ENCODE measurements around the gene ARID3A.

Gene ARID3A

GRCh38 chr19:929891-930258 lies 4.0 kb downstream of the ARID3A start:
- Histone ChIP-seq H3F3A (ENCODE audit: insufficient read depth, low read length) (peaks cover 9% of the 10 kb centered on the region; the same call in 1 of the 2 replicates), H3K9me2 (replicated peaks; ENCODE audit: insufficient read depth, low read length) (no peaks in the 10 kb centered on the region), H3K4me3 (ENCODE audit: low read length) (no peak overlapping the region), H3K9me3 (replicated peaks; ENCODE audit: insufficient read depth, low read length) (no peaks in the 10 kb centered on the region), H2AFZ (ENCODE audit: low read length) (no peak overlapping the region), H3K9ac (ENCODE audit: low read length) (no peak overlapping the region), H3K27ac (ENCODE audit: low read length) (no peak overlapping the region), H3K79me2 (ENCODE audit: low read length) (peaks cover 51% of the 10 kb centered on the region), H3K4me2 (ENCODE audit: low read depth, low read length) (no peak overlapping the region), H3K36me3 (replicated peaks; ENCODE audit: insufficient read depth, low read length) (no peaks in the 10 kb centered on the region), H4K20me1 (ENCODE audit: insufficient read depth, low read length) (no peaks in the 10 kb centered on the region), H3K4me1 (ENCODE audit: low read length) (no peaks in the 10 kb centered on the region), H3K27me3 (replicated peaks; ENCODE audit: insufficient read depth, low read length) (no peaks in the 10 kb centered on the region)
- no peak for DNase-seq
- TF ChIP-seq CTCF (IDR thresholded peaks at IDR 0.05; ENCODE audit: low read length) (no peak), EZH2phosphoT487 (IDR thresholded peaks at IDR 0.05; ENCODE audit: low read length) (no peak), EZH2 (optimal IDR thresholded peaks at IDR 0.05; ENCODE audit: low read depth, low read length) (no peak)

- Histone ChIP-seq H3K27ac (ENCODE audit: low read length) (no peak overlapping the region), H3K79me2 (ENCODE audit: low read length) (peaks cover 46% of the 10 kb centered on the region), H3K4me2 (ENCODE audit: low read depth, low read length) (no peak overlapping the region)
Observed at GRCh38 chr19:931860-932647, 6.2 kb downstream of the ARID3A start.

GRCh38 chr19:932648-933552 lies 7.1 kb downstream of the ARID3A start:
- Histone ChIP-seq H3K4me2 (ENCODE audit: low read depth, low read length) (no peak overlapping the region), H3K79me2 (ENCODE audit: low read length) (peaks cover 43% of the 10 kb centered on the region), H3K9ac (ENCODE audit: low read length) (no peak overlapping the region), H3K36me3 (replicated peaks; ENCODE audit: insufficient read depth, low read length) (no peaks in the 10 kb centered on the region), H4K20me1 (ENCODE audit: insufficient read depth, low read length) (no peaks in the 10 kb centered on the region), H3K27me3 (replicated peaks; ENCODE audit: insufficient read depth, low read length) (no peaks in the 10 kb centered on the region), H3F3A (ENCODE audit: insufficient read depth, low read length) (no peaks in the 10 kb centered on the region), H3K4me1 (ENCODE audit: low read length) (no peaks in the 10 kb centered on the region), H2AFZ (ENCODE audit: low read length) (no peak overlapping the region), H3K27ac (ENCODE audit: low read length) (no peak overlapping the region), H3K9me3 (replicated peaks; ENCODE audit: insufficient read depth, low read length) (no peaks in the 10 kb centered on the region), H3K4me3 (ENCODE audit: low read length) (no peak overlapping the region), H3K9me2 (replicated peaks; ENCODE audit: insufficient read depth, low read length) (no peaks in the 10 kb centered on the region)
- TF ChIP-seq EZH2 (optimal IDR thresholded peaks at IDR 0.05; ENCODE audit: low read depth, low read length), result no peak
- TF ChIP-seq CTCF (IDR thresholded peaks at IDR 0.05; ENCODE audit: low read length), result no peak
- TF ChIP-seq EZH2phosphoT487 (IDR thresholded peaks at IDR 0.05; ENCODE audit: low read length), result no peak
- DNase-seq, result no peak

More at GRCh38 chr19:931860-932647, 6.2 kb downstream of the ARID3A start:
- H2AFZ ChIP-seq (ENCODE audit: low read length), result no peak overlapping the region
- H3K27me3 ChIP-seq (replicated peaks; ENCODE audit: insufficient read depth, low read length), result no peaks in the 10 kb centered on the region
- no peaks in the 10 kb centered on the region for H4K20me1 ChIP-seq (ENCODE audit: insufficient read depth, low read length)
- H3K9ac ChIP-seq (ENCODE audit: low read length), result no peak overlapping the region
- H3F3A ChIP-seq (ENCODE audit: insufficient read depth, low read length), result no peaks in the 10 kb centered on the region
- H3K9me2 ChIP-seq (replicated peaks; ENCODE audit: insufficient read depth, low read length), result no peaks in the 10 kb centered on the region
- H3K4me1 ChIP-seq (ENCODE audit: low read length), result no peaks in the 10 kb centered on the region
- DNase-seq, result no peak
- H3K9me3 ChIP-seq (replicated peaks; ENCODE audit: insufficient read depth, low read length), result no peaks in the 10 kb centered on the region
- no peak overlapping the region for H3K4me3 ChIP-seq (ENCODE audit: low read length)
- no peaks in the 10 kb centered on the region for H3K36me3 ChIP-seq (replicated peaks; ENCODE audit: insufficient read depth, low read length)
- no peak for TF ChIP-seq CTCF (IDR thresholded peaks at IDR 0.05; ENCODE audit: low read length)
- TF ChIP-seq EZH2phosphoT487 (IDR thresholded peaks at IDR 0.05; ENCODE audit: low read length), result no peak
- TF ChIP-seq EZH2 (optimal IDR thresholded peaks at IDR 0.05; ENCODE audit: low read depth, low read length), result no peak

All from MM.1S (cell line).